Astrocyte (in vitro differentiated cells and primary cell): ENCODE measurements around the gene SEC11A.

Experiments used
- EZH2 ChIP-seq: IDR thresholded peaks from 2 replicates; pipeline ENCODE4 v1.6.1; 2012; ENCODE audit warnings: mild to moderate bottlenecking, low read length, inconsistent platforms; ENCODE audit not compliant: insufficient read depth
- TF ChIP-seq, protein P1 (sequence below): IDR thresholded peaks from 2 replicates; pipeline ENCODE4 v1.5.1; 2011; ENCODE audit warnings: low read depth, mild to moderate bottlenecking, inconsistent platforms, low read length, moderate library complexity; ENCODE audit not compliant: insufficient read depth

DNA sequence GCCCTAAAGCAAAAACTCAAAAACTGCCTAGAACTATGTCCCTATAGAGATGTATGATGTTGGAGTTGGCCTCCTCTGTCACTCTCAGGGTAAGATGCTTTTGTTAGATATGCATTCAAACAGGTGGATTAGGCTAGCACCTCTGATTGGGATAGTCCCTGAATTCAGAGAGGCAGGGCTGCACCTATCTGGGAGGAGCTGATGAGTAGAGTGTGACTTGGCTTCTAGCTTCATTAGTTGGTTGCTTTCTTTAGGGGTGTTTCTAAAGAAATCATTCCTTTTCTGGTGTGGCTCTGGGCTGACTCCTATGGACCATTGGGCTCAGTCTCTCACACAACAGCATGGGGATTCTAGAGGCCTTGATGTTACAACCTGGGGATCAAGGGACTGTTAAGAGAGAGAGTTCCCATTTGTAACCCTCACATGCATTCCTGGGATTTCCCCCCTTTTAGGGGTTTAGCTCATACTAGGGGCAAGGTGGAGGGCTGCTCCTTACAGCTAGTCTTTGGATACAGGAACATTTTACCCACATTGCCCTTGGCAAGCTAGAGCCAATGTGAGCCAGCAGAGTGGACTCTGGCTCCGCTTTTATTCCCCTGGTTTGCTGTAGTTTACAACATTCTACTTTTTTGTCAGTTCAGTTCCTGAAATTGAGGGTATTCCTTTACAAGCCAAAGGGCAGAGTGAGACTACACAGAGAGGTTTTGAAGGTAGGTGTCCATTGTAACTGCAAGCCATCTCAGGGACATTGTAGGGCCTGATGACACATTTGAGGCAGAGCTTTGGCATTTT, 40.0 kb upstream of the SEC11A start:
- TF ChIP-seq, protein P1, sequence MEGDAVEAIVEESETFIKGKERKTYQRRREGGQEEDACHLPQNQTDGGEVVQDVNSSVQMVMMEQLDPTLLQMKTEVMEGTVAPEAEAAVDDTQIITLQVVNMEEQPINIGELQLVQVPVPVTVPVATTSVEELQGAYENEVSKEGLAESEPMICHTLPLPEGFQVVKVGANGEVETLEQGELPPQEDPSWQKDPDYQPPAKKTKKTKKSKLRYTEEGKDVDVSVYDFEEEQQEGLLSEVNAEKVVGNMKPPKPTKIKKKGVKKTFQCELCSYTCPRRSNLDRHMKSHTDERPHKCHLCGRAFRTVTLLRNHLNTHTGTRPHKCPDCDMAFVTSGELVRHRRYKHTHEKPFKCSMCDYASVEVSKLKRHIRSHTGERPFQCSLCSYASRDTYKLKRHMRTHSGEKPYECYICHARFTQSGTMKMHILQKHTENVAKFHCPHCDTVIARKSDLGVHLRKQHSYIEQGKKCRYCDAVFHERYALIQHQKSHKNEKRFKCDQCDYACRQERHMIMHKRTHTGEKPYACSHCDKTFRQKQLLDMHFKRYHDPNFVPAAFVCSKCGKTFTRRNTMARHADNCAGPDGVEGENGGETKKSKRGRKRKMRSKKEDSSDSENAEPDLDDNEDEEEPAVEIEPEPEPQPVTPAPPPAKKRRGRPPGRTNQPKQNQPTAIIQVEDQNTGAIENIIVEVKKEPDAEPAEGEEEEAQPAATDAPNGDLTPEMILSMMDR = no peak
- TF ChIP-seq EZH2 = no peak
